ENCODE measurements around the gene FAM163B. TPM values are rescaled to one million over a fixed set of nuclear protein-coding genes. Genes with fewer than 3 reads are reported as not detected.
"Not testable (repeated sequence)": the region's sequence is repeated elsewhere in the genome, so short reads cannot be mapped to it uniquely, and the experiment has no call there.

Gene FAM163B
- total RNA-seq, 1 experiment from 2014 or later = not detected

DNA sequence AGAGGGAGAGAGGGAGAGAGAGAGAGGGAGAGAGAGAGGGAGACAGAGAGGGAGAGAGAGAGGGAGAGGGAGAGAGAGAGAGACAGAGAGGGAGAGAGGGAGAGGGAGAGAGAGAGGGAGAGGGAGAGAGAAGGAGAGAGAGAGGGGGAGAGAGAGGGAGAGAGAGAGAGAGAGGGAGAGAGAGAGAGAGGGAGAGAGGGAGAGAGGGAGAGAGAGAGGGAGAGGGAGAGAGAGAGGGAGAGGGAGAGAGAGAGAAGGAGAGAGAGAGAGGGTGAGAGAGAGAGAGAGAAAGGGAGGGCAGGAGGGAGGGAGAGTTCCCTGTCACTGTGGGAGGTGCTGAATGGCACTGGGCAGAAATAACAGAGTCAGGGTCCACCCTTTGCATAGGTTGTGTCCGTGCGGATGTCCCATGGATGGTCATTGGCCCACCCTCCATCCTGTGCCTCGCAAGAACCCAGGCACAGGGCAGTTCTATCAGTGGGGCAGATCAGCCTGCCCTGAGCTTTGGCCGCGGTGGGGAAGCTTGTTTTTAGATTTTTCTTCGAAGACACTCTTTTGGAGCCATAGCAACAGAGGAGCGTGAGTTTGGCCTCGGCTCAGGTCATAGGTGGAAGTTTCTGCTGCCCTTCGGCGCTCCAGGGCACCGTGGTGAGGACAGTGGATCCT, 44.6 kb downstream of the FAM163B start:
- no peak overlapping the region for H3K4me3 Mint-ChIP-seq (ENCODE audit: low read depth, unreplicated experiment)
- peaks cover 55% of the 10 kb centered on the region for H3K27me3 Mint-ChIP-seq (ENCODE audit: unreplicated experiment)
- CTCF ChIA-PET = no interaction called here
- intact Hi-C loops (cut with micrococcal nuclease; ENCODE audit: unreplicated experiment) = no loop called here
- TF ChIP-seq CTCF (IDR thresholded peaks at IDR 0.05; ENCODE audit: unreplicated experiment) = no peak
- BruUV-seq (replicated peaks) = no TSS peak
- H3K36me3 Mint-ChIP-seq (ENCODE audit: insufficient read depth, unreplicated experiment) = no peaks in the 10 kb centered on the region
- H3K27ac Mint-ChIP-seq (ENCODE audit: unreplicated experiment) = no peak overlapping the region
- DNase-seq = no peak
- no peaks in the 10 kb centered on the region for H3K9me3 Mint-ChIP-seq (ENCODE audit: low read depth, unreplicated experiment)
- H3K4me1 Mint-ChIP-seq (ENCODE audit: low read depth, unreplicated experiment) = no peaks in the 10 kb centered on the region

GRCh38 chr9:133563814-133564213, 45.4 kb downstream of the FAM163B start:
- BruUV-seq (replicated peaks); CTCF ChIA-PET; H3K36me3 Mint-ChIP-seq (ENCODE audit: insufficient read depth, unreplicated experiment); H3K4me1 Mint-ChIP-seq (ENCODE audit: low read depth, unreplicated experiment); H3K9me3 Mint-ChIP-seq (ENCODE audit: low read depth, unreplicated experiment); H3K27ac Mint-ChIP-seq (ENCODE audit: unreplicated experiment); H3K4me3 Mint-ChIP-seq (ENCODE audit: low read depth, unreplicated experiment); DNase-seq; intact Hi-C loops (cut with micrococcal nuclease; ENCODE audit: unreplicated experiment): not testable (repeated sequence)
- H3K27me3 Mint-ChIP-seq (ENCODE audit: unreplicated experiment) = peaks cover 53% of the 10 kb centered on the region

DNA sequence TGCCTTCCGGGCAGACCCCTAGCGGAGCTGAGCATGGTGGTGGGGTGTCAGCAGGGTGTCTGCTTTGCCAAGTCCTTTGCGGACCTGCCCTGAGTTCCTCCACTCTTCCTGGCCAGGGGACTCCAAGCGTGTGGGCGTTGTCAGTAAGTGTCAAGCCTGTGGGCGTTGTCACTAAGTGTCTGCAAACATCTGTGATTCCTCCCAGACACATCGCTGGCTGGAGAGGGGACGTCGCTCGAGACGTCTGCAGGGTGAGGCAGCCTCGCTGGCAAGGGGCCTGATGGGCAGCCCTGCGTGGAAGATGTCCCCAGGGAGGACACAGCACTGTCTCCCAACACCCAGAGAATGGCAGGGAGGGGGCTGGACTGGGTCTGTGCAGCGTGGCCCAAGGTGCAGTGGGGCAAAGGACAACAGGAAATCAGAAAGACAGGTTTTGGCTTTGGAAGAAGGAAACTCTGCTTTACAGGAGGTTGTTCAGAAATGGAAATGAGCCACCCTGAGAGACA, 45.8 kb downstream of the FAM163B start:
- TF ChIP-seq CTCF (IDR thresholded peaks at IDR 0.05; ENCODE audit: unreplicated experiment) = no peak
- CTCF ChIA-PET = no interaction called here
- H3K9me3 Mint-ChIP-seq (ENCODE audit: low read depth, unreplicated experiment) = no peaks in the 10 kb centered on the region
- H3K4me3 Mint-ChIP-seq (ENCODE audit: low read depth, unreplicated experiment) = no peak overlapping the region
- no peaks in the 10 kb centered on the region for H3K36me3 Mint-ChIP-seq (ENCODE audit: insufficient read depth, unreplicated experiment)
- peak; percentile 3 for DNase-seq
- no peak overlapping the region for H3K27ac Mint-ChIP-seq (ENCODE audit: unreplicated experiment)
- no peaks in the 10 kb centered on the region for H3K4me1 Mint-ChIP-seq (ENCODE audit: low read depth, unreplicated experiment)
- BruUV-seq (replicated peaks) = no TSS peak
- intact Hi-C loops (cut with micrococcal nuclease; ENCODE audit: unreplicated experiment) = no loop called here
- H3K27me3 Mint-ChIP-seq (ENCODE audit: unreplicated experiment) = peaks cover 48% of the 10 kb centered on the region

DNA sequence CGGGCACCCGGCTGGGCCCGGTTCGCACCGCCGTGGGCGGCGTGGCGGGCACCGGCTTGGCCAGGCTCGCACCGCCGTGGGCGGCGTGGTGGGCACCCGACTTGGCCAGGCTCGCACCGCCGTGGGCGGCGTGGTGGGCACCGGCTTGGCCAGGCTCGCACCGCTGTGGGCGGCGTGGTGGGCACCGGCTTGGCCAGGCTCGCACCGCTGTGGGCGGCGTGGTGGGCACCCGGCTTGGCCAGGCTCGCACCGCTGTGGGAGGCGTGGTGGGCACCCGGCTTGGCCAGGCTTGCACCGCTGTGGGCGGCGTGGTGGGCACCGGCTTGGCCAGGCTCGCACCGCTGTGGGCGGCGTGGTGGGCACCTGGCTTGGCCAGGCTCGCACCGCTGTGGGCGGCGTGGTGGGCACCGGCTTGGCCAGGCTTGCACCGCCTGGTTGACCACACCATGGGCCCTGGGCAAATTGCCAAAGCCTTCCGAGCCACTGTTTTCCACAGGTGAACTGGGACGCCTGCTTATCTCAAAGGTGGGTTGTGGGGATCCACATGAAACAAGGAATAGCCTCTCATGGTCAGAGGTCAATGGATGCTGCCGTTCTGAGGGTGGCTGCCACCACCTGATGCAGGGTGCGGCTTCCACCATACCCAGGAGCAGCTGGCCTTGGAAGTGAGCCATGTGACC, 46.4 kb downstream of the FAM163B start:
- BruUV-seq (replicated peaks) = no TSS peak
- H3K36me3 Mint-ChIP-seq (ENCODE audit: insufficient read depth, unreplicated experiment) = no peaks in the 10 kb centered on the region
- H3K9me3 Mint-ChIP-seq (ENCODE audit: low read depth, unreplicated experiment) = no peaks in the 10 kb centered on the region
- intact Hi-C loops (cut with micrococcal nuclease; ENCODE audit: unreplicated experiment) = no loop called here
- no peak overlapping the region for H3K4me3 Mint-ChIP-seq (ENCODE audit: low read depth, unreplicated experiment)
- peaks cover 42% of the 10 kb centered on the region for H3K27me3 Mint-ChIP-seq (ENCODE audit: unreplicated experiment)
- CTCF ChIA-PET = no interaction called here
- TF ChIP-seq CTCF (IDR thresholded peaks at IDR 0.05; ENCODE audit: unreplicated experiment) = no peak
- no peaks in the 10 kb centered on the region for H3K4me1 Mint-ChIP-seq (ENCODE audit: low read depth, unreplicated experiment)
- no peak overlapping the region for H3K27ac Mint-ChIP-seq (ENCODE audit: unreplicated experiment)
- DNase-seq = no peak

Data from Calu3 (cell line).